Calu3 (cell line): ENCODE data around the gene TP53BP1. TPM values are rescaled to one million over a fixed set of nuclear protein-coding genes. Genes with fewer than 3 reads are reported as not detected.
"Not testable (repeated sequence)": the region's sequence is repeated elsewhere in the genome, so short reads cannot be mapped to it uniquely, and the experiment has no call there.

ENCODE experiments used
- Bru-seq: library from RNA; stranded (reverse); fragments of 400-500 nt; gene quantifications from one replicate; lab custom pipeline; 2021; lab: Mats Ljungman, UMichigan
- BruChase-seq, 2 experiments: library from RNA; stranded (reverse); fragments of 400-500 nt; gene quantifications; one replicate each; lab custom pipeline; 2021; lab: Mats Ljungman, UMichigan
- BruUV-seq: library from RNA; stranded (reverse); fragments of 400-500 nt; replicated peaks from 2 replicates; lab custom pipeline; 2021; lab: Mats Ljungman, UMichigan
- CTCF ChIA-PET: fragments of 300-600 bp; sonication (Branson Sonifier 250); formaldehyde crosslinking; loops from one replicate; lab custom pipeline; 2022; ENCODE audit warnings: antibody characterized with exemption; lab: Charles Lee
- DNase-seq: peaks from one replicate; pipeline ENCODE4 v3.0.0; 2022
- H3K27ac Mint-ChIP-seq: one replicate; pipeline ENCODE4 v1.8.0; 2022; ENCODE audit warnings: mixed read lengths; ENCODE audit not compliant: unreplicated experiment
- H3K27me3 Mint-ChIP-seq: one replicate; pipeline ENCODE4 v1.8.0; 2022; ENCODE audit warnings: mixed read lengths; ENCODE audit not compliant: unreplicated experiment
- H3K36me3 Mint-ChIP-seq: one replicate; pipeline ENCODE4 v1.8.0; 2022; ENCODE audit warnings: mild to moderate bottlenecking, moderate library complexity, mixed read lengths; ENCODE audit not compliant: insufficient read depth, unreplicated experiment
- H3K4me1 Mint-ChIP-seq: one replicate; pipeline ENCODE4 v1.8.0; 2022; ENCODE audit warnings: mild to moderate bottlenecking, low read depth, mixed read lengths; ENCODE audit not compliant: unreplicated experiment
- H3K4me3 Mint-ChIP-seq: one replicate; pipeline ENCODE4 v1.8.0; 2022; ENCODE audit warnings: mild to moderate bottlenecking, low read depth, moderate library complexity, mixed read lengths; ENCODE audit not compliant: unreplicated experiment
- H3K9me3 Mint-ChIP-seq: one replicate; pipeline ENCODE4 v1.8.0; 2022; ENCODE audit warnings: low read depth, mixed read lengths; ENCODE audit not compliant: unreplicated experiment
- CTCF ChIP-seq: fragments of 200-600 bp; IDR thresholded peaks from one replicate; pipeline ENCODE4 v1.8.0; 2022; ENCODE audit warnings: antibody characterized with exemption; ENCODE audit not compliant: unreplicated experiment
- intact Hi-C: fragments of 100-400 bp; cut with micrococcal nuclease; formaldehyde crosslinking; loops from one replicate; pipeline ENCODE4 v1.10.0; 2022; ENCODE audit not compliant: unreplicated experiment
- long read RNA-seq: library from polyadenylated mRNA; stranded (forward); transcript quantifications from one replicate; pipeline ENCODE4 v2.0.0, GENCODE V29; 2022
- total RNA-seq: library from RNA; stranded (reverse); gene quantifications from 2 replicates; pipeline ENCODE4 v1.2.3, GENCODE V29; 2022

The TP53BP1 gene
- 36.2 and 39.9 TPM in 2 replicates for total RNA-seq
- Bru-seq, nascent RNA: percentile 65 among the genes with signal in this experiment
- BruChase-seq, experiment 1, labeled RNA remaining after a 6-hour chase: percentile 71 among the genes with signal in this experiment
- BruChase-seq, experiment 2, labeled RNA remaining after a 2-hour chase: percentile 66 among the genes with signal in this experiment
- long read RNA-seq, full-length matches to known transcripts: 5 of 12 reads
- long read RNA-seq, partial matches to known transcripts: 3 of 12 reads
- long read RNA-seq, other reads (novel, unspliced or antisense): 4 of 12 reads

GRCh38 chr15:43492673-43493601 is at the start of gene TP53BP1:
Gene TP53BP1, minus strand, starts transcription at chr15:43493156. Its CDS starts 113 bp downstream, at chr15:43493043.
- no peaks in the 10 kb centered on the region for H3K9me3 Mint-ChIP-seq
- intact Hi-C loops: no loop called here
- no peaks in the 10 kb centered on the region for H3K27me3 Mint-ChIP-seq
- peak; percentile 86 for DNase-seq
- H3K4me1 Mint-ChIP-seq: no peaks in the 10 kb centered on the region
- BruUV-seq: no TSS peak
- no peak for TF ChIP-seq CTCF
- H3K27ac Mint-ChIP-seq: peak within 1 kb of the TSS; percentile 84
- peaks cover 21% of the 10 kb centered on the region for H3K36me3 Mint-ChIP-seq
- CTCF ChIA-PET: interaction anchor here (0.6 to 1.9 kb wide), 2 partner anchors 22 to 129 kb away, joined by 3 to 5 read pairs; no protein-coding TSS in a partner anchor
- H3K4me3 Mint-ChIP-seq: peak within 1 kb of the TSS; percentile 81

DNA sequence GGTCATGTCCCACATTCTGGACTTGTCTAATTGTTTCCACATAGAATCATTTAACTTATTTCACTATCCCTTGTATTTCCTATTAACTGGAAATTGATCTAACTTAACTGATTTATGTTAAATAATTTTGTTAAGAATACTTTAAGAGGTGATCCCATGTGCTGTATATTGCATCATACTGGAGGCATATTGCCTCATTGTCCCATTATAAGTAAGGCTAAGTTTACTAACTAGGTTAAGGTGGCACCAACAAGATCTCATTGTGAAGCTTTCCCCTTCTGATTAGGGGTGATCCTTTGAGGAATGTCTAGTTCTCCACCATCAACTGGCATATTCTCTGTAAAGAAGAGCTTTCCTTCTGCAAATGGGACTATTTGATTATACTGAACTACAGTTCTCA is 48.8 kb upstream of the TP53BP1 start:
- TF ChIP-seq CTCF: no peak
- no peaks in the 10 kb centered on the region for H3K36me3 Mint-ChIP-seq
- no peak for DNase-seq
- no peak overlapping the region for H3K4me3 Mint-ChIP-seq
- CTCF ChIA-PET: no interaction called here
- no peaks in the 10 kb centered on the region for H3K27me3 Mint-ChIP-seq
- H3K4me1 Mint-ChIP-seq: no peaks in the 10 kb centered on the region
- intact Hi-C loops: no loop called here
- no peak overlapping the region for H3K27ac Mint-ChIP-seq
- no TSS peak for BruUV-seq
- H3K9me3 Mint-ChIP-seq: no peaks in the 10 kb centered on the region

- intact Hi-C loops: no loop called here
- Mint-ChIP-seq H3K27me3 (no peaks in the 10 kb centered on the region), H3K9me3 (no peaks in the 10 kb centered on the region), H3K36me3 (no peaks in the 10 kb centered on the region), H3K4me3 (no peak overlapping the region), H3K4me1 (no peaks in the 10 kb centered on the region), H3K27ac (no peak overlapping the region)
- no peak for DNase-seq
- TF ChIP-seq CTCF: no peak
- CTCF ChIA-PET: interaction anchor here (0.7 kb wide), 1 partner anchor 11 kb away, joined by 4 read pairs; no protein-coding TSS in a partner anchor
- no TSS peak for BruUV-seq
Observed at GRCh38 chr15:43538091-43538490, 45.1 kb upstream of the TP53BP1 start.

DNA sequence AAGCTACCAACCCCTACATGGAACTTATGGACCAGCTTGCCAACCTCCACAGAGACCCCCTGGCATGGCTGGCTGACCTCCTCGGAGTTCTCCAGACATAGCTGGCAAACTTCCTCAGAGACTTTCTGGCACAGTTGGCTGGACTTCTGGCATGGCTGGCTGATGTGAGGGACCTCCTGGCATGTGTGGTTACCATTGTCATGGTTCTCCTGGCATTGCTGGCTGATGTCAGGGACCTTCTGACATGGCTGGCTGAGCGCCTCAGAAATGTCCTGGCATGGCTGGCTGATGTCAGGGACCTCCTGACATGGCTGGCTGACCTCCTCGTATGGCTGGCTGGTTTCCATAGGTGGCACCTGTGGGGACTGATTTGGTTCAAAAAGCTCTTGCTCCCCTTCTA is 41.9 kb upstream of the TP53BP1 start:
- no TSS peak for BruUV-seq
- Mint-ChIP-seq H3K27me3 (no peaks in the 10 kb centered on the region), H3K9me3 (no peaks in the 10 kb centered on the region), H3K27ac (no peak overlapping the region), H3K36me3 (no peaks in the 10 kb centered on the region), H3K4me3 (no peak overlapping the region), H3K4me1 (no peaks in the 10 kb centered on the region)
- DNase-seq: no peak
- no peak for TF ChIP-seq CTCF
- CTCF ChIA-PET: no interaction called here
- intact Hi-C loops: no loop called here

DNA sequence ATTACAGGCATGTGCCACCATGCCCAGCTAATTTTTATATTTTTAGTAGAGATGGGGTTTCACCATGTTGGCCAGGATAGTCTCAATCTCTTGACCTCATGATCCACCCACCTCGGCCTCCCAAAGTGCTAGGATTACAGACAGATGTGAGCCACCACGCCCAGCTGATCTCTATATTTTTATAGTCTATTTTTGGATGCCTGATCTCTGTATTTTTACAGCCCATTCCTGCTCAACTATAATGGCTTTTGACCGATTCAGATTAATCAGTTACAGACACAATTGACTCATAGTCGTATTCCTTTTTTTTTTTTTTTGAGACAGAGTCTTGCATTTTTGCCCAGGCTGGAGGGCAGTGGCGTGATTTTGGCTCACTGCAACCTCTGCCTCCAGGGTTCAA is 39.9 kb upstream of the TP53BP1 start:
- H3K4me3 Mint-ChIP-seq, BruUV-seq, H3K4me1 Mint-ChIP-seq, H3K27me3 Mint-ChIP-seq, H3K27ac Mint-ChIP-seq, H3K9me3 Mint-ChIP-seq, H3K36me3 Mint-ChIP-seq, DNase-seq, CTCF ChIA-PET, intact Hi-C loops: not testable (repeated sequence)
